HG02970 (cell line): ENCODE measurements around the gene RPTN.

Experiments used
- ATAC-seq: cut with Tn5 transposase; IDR thresholded peaks from one replicate; pipeline ENCODE4 v1.9.1; 2021; ENCODE audit warnings: mild to moderate bottlenecking, moderate library complexity, moderate number of reproducible peaks; ENCODE audit not compliant: unreplicated experiment, low FRiP score

The RPTN gene

DNA sequence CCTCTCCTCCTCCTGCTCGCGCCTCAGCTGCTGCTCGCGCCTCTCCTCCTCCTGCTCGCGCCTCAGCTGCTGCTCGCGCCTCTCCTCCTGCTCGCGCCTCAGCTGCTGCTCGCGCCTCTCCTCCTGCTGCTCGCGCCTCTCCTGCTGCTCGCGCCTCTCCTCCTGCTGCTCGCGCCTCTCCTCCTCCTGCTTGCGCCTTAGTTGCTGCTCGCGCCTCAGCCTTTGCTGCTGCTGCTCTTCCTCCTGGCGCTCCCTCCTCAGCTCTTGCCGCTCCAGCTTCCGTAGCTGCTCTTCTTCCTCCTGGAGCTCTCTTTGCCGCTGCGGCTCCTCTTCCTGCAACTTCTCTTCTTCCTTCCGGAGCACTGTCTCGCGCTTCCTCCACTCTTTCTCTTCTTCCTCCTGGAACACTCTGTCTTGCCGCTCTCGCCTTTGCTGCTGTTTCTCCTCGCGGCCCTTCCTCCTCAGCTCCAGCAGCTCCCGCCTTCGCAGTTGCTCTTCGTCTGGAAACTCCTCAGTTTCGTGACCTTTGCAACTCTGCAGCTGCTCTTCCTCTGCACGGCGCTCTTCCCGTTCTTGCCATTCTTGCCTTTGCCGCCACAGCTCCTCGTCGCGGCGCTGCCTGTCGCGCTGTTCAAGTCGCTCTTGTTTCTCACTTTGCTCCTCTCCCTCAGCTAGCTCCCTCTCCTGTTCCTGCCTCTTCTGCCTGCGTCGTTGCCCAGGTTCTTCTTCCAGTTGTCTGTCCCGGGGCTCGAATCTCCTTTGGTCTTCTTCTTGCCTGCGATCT lies 46.7 kb downstream of the RPTN start:
- no peak for ATAC-seq

DNA sequence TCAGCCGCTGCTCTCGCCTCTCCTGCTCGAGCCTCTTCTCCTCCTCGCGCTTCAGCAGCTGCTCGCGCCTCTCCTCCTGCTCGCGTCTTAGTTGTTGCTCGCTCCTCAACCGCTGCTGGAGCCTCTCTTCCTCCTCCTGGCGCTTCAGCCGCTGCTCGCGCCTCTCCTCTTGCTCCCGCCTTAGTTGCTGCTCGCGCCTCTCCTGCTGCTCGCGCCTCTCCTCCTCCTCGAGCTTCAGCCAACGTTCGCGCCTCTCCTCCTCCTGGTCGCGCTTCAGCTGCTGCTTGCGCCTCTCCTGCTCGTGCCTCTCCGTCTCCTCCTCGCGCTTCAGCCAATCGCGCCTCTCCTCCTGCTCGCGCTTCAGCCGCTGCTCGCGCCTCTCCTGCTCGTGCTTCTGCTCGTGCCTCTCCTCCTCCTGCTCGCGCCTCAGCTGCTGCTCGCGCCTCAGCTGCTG lies 47.5 kb downstream of the RPTN start:
- ATAC-seq, result no peak

DNA sequence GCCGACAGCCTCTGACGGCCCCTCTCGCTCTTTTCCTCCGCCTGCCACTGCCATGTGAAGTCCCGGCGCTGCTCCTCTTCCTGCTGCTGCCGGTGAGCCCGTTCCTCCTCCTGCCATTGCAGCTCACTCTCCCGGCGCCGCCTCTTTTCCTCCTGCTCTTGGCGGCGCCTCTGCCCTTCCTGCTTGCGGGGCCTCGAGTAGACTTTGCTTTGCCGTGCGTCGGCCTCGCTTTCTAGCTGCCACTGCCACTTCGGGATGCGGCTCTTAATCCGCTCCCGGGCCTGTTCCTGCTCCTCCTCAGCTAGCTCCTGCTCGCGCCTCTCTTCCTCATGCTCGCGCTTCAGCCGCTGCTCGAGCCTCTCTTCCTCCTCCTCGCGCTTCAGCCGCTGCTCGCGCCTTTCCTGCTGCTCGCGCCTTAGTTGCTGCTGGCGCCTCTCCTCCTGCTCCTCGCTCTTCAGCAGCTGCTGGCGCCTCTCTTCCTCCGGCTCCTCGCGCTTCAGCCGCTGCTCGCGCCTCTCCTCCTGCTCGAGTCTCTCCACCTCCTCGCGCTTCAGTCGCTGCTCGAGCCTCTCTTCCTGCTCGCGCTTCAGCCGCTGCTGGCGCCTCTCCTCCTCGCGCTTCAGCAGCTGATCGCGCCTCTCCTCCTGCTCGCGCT lies 48.0 kb downstream of the RPTN start:
- no peak for ATAC-seq

DNA sequence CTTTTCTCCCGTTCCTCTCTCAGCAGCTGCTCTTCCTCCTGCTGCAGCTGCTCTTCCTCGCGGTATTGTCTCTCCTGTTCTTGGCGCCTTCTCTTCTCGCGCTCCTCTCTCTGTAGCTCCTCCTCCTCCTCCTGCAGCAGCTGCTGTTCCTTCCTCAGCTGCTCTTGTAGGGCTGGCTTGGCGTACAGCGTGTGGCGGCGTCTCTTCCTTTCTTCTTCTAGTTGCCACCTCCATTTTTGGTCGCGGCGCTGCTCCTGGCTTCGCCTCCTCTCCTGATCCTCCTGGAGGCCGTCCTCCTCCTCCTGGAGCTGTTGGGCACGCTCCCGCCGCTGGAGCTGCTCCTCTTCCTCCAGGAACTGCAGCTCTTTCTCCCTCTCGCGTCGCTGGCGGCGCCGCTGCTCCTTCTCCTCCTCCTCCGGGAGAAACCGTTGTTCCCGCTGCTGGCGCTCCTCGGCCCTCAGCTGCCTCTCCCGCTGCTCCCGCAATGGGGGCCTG lies 48.6 kb downstream of the RPTN start:
- no peak for ATAC-seq

DNA sequence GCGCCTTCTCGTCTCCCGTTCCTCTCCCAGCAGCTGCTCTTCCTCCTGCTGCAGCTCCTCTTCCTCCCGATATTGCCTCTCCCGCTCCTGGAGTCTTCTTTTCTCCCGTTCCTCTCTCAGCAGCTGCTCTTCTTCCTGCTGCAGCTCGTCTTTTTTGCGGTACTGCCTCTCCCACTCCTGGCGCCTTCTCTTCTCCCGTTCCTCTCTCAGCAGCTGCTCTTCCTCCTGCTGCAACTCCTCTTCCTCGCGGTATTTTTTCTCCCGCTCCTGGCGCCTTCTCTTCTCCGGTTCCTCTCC lies 49.1 kb downstream of the RPTN start:
- no peak for ATAC-seq

DNA sequence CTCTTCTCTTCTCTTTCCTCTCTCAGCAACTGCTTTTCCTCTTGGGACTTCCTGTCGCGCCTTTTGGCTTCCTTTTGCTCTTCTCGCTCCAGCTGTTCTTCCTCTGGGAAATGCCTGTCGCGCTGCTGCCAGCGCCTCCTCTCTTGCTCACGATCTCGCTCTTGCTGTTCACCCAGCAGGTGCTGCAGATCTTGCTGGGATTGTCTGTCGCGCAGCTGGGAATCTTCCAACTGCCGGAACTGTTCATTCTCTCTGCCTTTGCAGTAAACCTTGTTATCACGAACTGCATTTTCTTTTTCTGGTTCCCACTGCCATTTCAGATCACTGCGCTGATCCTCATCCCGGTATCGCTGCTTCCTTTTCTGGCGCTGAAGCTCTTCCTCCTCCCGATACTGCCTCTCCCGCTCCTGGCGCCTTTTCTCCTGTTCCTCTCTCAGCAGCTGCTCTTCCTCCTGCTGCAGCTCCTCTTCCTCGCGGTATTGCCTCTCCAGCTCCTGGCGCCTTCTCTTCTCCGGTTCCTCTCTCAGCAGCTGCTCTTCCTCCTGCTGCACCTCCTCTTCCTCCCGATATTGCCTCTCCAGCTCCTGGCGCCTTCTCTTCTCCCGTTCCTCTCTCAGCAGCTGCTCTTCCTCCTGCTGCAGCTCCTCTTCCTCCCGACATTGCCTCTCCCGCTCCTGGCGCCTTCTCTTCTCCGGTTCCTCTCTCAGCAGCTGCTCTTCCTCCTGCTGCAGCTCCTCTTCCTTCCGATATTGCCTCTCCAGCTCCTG lies 49.6 kb downstream of the RPTN start:
- ATAC-seq, result no peak

DNA sequence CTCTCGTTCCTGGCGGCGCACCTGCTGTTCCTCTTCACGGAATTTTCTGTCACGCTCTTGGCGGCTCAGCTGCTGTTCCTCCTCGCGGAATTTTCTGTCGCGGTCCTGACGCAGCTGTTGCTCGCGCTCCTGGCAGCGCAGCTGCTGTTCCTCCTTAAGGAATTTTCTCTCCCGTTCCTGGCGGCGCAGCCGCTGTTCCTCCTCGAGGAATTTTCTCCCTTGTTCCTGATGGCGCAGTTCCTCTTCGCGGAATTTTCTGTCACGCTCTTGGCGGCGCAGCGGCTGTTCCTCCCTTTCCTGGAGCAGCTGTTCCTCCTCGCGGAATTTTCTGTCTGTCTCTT lies 50.2 kb downstream of the RPTN start:
- no peak for ATAC-seq

DNA sequence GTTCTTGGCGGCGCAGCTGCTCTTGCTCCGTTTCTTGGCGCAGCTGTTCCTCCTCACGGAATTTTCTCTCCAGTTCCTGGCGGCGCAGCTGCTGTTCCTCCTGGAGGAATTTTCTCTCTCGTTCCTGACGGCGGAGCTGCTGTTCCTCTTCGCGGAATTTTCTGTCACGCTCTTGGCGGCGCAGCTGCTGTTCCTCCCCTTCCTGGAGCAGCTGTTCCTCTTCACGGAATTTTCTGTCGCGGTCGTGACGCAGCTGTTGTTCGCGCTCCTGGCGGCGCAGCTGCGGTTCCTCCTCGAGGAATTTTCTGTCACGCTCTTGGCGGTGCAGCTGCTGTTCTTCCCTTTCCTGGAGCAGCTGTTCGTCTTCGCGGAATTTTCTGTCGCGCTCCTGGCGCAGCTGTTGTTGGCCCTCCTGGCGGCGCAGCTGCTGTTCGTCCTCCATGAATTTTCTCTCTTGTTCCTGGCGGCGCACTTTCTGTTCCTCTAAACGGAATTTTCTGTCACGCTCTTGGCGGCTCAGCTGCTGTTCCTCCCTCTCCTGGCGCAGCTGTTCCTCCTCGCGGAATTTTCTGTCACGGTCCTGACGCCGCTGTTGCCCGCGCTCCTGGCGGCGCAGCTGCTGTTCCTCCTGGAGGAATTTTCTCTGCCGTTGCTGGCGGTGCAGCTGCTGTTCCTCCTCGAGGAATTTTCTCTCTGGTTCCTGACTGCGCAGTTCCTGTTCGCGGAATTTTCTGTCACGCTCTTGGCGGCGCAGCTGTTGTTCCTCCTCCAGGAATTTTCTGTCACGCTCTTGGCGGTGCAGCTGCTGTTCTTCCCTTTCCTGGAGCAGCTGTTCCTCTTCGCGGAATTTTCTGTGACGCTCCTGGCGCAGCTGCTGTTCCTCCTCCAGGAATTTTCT lies 50.8 kb downstream of the RPTN start:
- no peak for ATAC-seq

DNA sequence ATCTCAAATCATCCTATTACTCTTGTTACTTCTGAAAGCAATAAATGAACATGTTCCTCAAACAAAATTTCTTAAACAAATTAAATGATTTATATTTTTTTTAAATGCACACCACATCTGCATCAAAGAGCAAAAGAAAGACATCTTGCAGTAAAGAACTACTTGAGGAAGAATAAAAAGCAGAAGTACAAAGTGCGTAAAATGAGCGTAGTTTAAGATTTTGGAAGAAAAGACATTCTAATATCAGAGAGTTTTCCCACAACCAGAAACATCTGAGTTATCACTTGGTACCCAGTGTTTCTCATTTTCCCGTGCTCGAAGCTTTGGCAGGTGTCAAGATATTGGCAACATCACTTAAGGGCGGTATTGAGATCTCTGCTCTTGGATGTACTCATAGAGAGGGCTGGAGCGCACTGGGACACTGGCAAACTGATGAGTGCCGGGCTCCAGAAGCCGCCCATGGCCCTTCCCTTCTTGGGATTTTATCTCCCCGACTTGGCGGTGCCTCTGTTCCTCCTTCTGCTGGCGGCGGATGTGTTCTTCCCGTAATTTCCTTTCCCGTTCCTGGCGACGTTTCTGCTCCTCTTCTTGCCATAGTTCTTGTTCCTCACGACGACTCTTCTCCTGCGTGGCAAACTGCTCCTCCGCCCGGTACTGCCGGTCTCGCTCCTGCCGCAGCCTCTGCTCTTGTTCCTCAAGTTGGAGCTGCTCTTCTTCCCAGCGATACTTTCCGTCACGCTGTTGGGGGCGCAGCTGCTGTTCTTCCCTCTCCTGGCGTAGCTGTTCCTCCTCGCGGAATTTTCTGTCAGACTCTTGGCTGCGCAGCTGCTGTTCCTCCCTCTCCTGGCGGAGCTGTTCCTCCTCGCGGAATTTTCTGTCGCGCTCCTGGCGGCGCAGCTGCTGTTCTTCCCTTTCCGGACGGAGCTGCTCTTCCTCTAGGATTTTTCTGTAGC lies 51.7 kb downstream of the RPTN start:
- ATAC-seq, result no peak

DNA sequence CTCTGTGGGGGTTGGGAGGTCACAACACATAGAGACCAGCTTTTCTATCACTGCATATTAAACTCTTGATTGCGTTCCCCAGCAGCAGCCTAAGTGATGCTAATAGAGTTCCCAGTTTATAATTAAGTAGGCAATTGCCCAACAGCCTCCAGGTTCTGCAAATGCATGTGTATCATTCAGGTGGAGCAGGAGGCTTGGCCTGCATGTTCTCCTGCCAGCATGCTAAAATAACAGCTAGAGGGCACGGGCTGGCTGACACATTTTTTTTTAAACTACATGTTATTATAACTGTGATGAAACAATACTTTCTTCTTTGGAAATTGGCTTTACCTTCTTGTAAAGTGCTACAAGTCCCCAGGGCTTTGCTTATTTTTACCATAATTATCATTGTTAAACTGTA lies 54.2 kb downstream of the RPTN start:
- no peak for ATAC-seq
